Skeletal muscle satellite cell (primary cell): ENCODE results near the gene MBTPS2.
"Not testable (repeated sequence)": the region's sequence is repeated elsewhere in the genome, so short reads cannot be mapped to it uniquely, and the experiment has no call there.

ENCODE experiments used
- H3K27me3 ChIP-seq: 2 replicates; pipeline ENCODE4 v1.7.0; 2013; ENCODE audit warnings: low read length; ENCODE audit not compliant: control insufficient read depth, insufficient read depth
- H3K36me3 ChIP-seq: 2 replicates; pipeline ENCODE4 v1.7.0; 2013; ENCODE audit warnings: mild to moderate bottlenecking, control low read depth, low read length; ENCODE audit not compliant: insufficient read depth
- H3K4me1 ChIP-seq: 2 replicates; pipeline ENCODE4 v1.7.0; 2013; ENCODE audit warnings: low read length; ENCODE audit not compliant: control insufficient read depth, insufficient read depth
- H3K4me2 ChIP-seq: 2 replicates; pipeline ENCODE4 v1.7.0; 2013; ENCODE audit warnings: mild to moderate bottlenecking, low read length
- H3K4me3 ChIP-seq: 2 replicates; pipeline ENCODE4 v1.7.0; 2013; ENCODE audit warnings: low read length
- H3K9ac ChIP-seq: 2 replicates; pipeline ENCODE4 v1.7.0; 2013; ENCODE audit warnings: mild to moderate bottlenecking, low read depth, low read length, moderate library complexity
- H3K9me3 ChIP-seq: replicated peaks from 2 replicates; pipeline ENCODE4 v1.7.0; 2013; ENCODE audit warnings: mild to moderate bottlenecking, control low read depth, low read length

Gene MBTPS2

GRCh38 chrX:21820170-21820569, 19.2 kb upstream of the MBTPS2 start:
- H3K9me3 ChIP-seq, H3K36me3 ChIP-seq, H3K4me3 ChIP-seq, H3K4me2 ChIP-seq, H3K4me1 ChIP-seq, H3K9ac ChIP-seq, H3K27me3 ChIP-seq: not testable (repeated sequence)

- H3K4me3 ChIP-seq, result no peak overlapping the region
- no peaks in the 10 kb centered on the region for H3K4me1 ChIP-seq
- no peaks in the 10 kb centered on the region for H3K27me3 ChIP-seq
- no peak overlapping the region for H3K9ac ChIP-seq
- no peak overlapping the region for H3K4me2 ChIP-seq
- no peaks in the 10 kb centered on the region for H3K36me3 ChIP-seq
- no peaks in the 10 kb centered on the region for H3K9me3 ChIP-seq
These were observed 17.5 kb upstream of the MBTPS2 start for GRCh38 chrX:21821875-21822274.

GRCh38 chrX:21831496-21831895, 7.9 kb upstream of the MBTPS2 start:
- H3K27me3 ChIP-seq, result no peaks in the 10 kb centered on the region
- no peaks in the 10 kb centered on the region for H3K36me3 ChIP-seq
- no peaks in the 10 kb centered on the region for H3K4me1 ChIP-seq
- H3K9ac ChIP-seq, result no peak overlapping the region
- H3K4me3 ChIP-seq, result no peak overlapping the region
- H3K9me3 ChIP-seq, result no peaks in the 10 kb centered on the region
- H3K4me2 ChIP-seq, result no peak overlapping the region

DNA sequence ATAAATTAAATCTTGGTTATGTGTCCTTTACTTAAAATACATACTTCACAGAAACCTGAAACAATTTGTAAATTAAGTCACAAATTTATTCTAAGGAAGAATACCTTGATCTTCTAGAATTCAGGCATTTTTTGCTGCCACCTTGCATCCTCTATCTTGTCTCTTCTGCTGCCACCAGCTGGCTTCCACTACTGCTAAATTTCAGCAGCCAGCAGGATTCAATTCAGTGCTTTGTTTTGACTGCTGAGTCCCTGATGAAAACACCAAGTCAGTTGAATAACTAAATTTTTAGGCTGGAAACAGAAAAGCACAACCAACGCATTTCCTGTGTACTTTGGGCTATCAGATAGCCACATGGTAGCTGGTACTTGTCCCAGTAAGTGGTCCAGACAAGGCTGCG, 2.4 kb upstream of the MBTPS2 start:
- no peak overlapping the region for H3K9ac ChIP-seq
- H3K27me3 ChIP-seq, result no peaks in the 10 kb centered on the region
- H3K9me3 ChIP-seq, result no peaks in the 10 kb centered on the region
- no peaks in the 10 kb centered on the region for H3K36me3 ChIP-seq
- no peak overlapping the region for H3K4me2 ChIP-seq
- no peak overlapping the region for H3K4me3 ChIP-seq
- H3K4me1 ChIP-seq, result no peaks in the 10 kb centered on the region

DNA sequence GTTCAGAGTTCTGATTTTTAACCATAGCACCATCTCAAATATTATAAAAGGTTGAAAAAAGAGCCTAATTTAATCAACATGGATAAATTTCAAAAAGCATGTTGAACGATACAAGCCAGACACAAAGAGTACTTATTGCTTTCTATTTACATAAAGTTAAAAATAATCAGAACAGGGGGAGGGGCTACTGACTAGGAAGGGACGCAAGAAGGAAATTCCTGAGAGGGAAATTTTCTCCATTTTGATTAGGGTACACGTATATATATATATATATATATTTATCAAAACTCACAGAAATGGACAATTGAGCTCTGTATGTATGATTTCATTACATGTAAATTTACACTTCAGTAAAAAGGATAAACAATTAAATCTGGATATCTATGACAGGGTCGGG, 482 bp upstream of the MBTPS2 start:
- Histone ChIP-seq H3K4me2 (peak overlapping the region; percentile 62), H3K4me1 (no peaks in the 10 kb centered on the region), H3K27me3 (no peaks in the 10 kb centered on the region), H3K36me3 (no peaks in the 10 kb centered on the region), H3K4me3 (peak overlapping the region; percentile 82), H3K9me3 (no peaks in the 10 kb centered on the region), H3K9ac (peak overlapping the region; percentile 93)

DNA sequence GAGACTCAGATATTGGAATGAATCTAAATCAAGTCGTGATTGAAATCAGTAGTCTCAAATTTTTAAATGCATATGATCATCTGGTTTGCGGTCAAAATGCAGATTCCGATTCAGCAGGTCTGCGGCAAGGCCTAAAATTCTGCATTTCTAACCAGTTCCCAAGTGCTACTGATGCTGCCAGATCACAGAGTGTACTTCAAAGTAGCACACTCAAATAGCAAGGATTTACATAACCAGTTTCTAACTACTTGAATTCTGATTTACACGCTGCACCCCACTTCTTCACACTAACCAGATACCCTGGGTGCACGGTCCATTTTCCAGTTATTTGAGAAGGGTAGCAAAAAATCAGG, 752 bp downstream of the MBTPS2 start:
- Histone ChIP-seq H3K9ac (peak overlapping the region; percentile 93), H3K4me3 (peak overlapping the region; percentile 82), H3K36me3 (no peaks in the 10 kb centered on the region), H3K27me3 (no peaks in the 10 kb centered on the region), H3K4me1 (no peaks in the 10 kb centered on the region), H3K4me2 (peak overlapping the region; percentile 91), H3K9me3 (no peaks in the 10 kb centered on the region)

DNA sequence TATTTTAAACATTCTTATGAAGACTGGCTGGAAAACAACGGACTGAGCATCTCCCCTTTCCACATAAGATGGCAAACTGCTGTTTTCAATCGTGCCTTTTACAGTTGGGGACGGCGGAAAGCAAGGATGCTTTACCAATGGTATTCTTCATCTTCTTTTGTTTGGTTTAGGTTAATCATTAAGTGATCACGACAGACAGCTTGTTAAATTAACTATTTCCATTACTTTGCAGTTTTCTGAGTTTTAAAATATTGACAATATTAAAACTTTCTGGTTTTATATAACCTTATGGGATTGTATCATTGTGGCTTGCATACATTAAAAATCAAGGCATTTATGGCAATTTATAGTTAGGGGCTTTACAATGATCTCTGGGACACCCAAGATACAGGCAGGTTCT, 3.8 kb downstream of the MBTPS2 start:
- Histone ChIP-seq H3K9me3 (no peaks in the 10 kb centered on the region), H3K4me1 (no peaks in the 10 kb centered on the region), H3K4me3 (no peak overlapping the region), H3K9ac (no peak overlapping the region), H3K36me3 (peaks cover 7% of the 10 kb centered on the region), H3K27me3 (no peaks in the 10 kb centered on the region), H3K4me2 (no peak overlapping the region)

GRCh38 chrX:21845096-21845495, 5.7 kb downstream of the MBTPS2 start:
- H3K4me2 ChIP-seq, result no peak overlapping the region
- no peak overlapping the region for H3K9ac ChIP-seq
- H3K4me3 ChIP-seq, result no peak overlapping the region
- H3K36me3 ChIP-seq, result peaks cover 7% of the 10 kb centered on the region
- no peaks in the 10 kb centered on the region for H3K4me1 ChIP-seq
- no peaks in the 10 kb centered on the region for H3K9me3 ChIP-seq
- no peaks in the 10 kb centered on the region for H3K27me3 ChIP-seq

DNA sequence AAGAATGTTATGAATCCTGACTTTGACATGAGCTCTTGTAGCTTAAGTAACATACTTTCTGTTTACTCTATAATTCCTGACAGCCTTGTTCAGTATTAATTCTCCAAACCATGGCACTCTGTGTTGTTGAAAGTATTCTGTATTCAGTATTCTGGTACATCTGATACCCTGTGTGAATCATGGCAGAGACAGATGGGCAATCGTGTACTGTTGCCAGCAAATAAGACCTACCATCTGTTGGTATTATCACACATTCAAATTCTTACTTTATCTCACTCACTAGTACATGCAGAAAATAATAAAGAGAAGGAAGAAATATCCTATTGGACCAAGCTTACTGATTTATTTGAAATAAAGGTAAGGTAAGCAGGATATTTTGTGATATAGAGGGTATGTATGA, 7.9 kb downstream of the MBTPS2 start:
- Histone ChIP-seq H3K36me3 (peaks cover 7% of the 10 kb centered on the region), H3K27me3 (no peaks in the 10 kb centered on the region), H3K4me1 (no peaks in the 10 kb centered on the region), H3K9ac (no peak overlapping the region), H3K4me2 (no peak overlapping the region), H3K4me3 (no peak overlapping the region), H3K9me3 (no peaks in the 10 kb centered on the region)

GRCh38 chrX:21853578-21853977, 14.2 kb downstream of the MBTPS2 start:
- Histone ChIP-seq H3K4me3 (no peak overlapping the region), H3K4me1 (no peaks in the 10 kb centered on the region), H3K4me2 (no peak overlapping the region), H3K36me3 (peaks cover 17% of the 10 kb centered on the region), H3K27me3 (no peaks in the 10 kb centered on the region), H3K9me3 (no peaks in the 10 kb centered on the region), H3K9ac (no peak overlapping the region)

- Histone ChIP-seq H3K4me2 (no peak within 1 kb of the TSS), H3K9ac (no peak within 1 kb of the TSS), H3K4me3 (no peak within 1 kb of the TSS), H3K36me3 (peaks cover 17% of the 10 kb centered on the region), H3K9me3 (no peaks in the 10 kb centered on the region), H3K27me3 (no peaks in the 10 kb centered on the region), H3K4me1 (no peaks in the 10 kb centered on the region)
These were observed 16.6 kb downstream of the MBTPS2 start, which contains the start of gene YY2 for GRCh38 chrX:21855937-21856415. TSS of gene YY2 (plus strand) at chrX:21855987. CDS start at chrX:21856485, 498 bp downstream.

DNA sequence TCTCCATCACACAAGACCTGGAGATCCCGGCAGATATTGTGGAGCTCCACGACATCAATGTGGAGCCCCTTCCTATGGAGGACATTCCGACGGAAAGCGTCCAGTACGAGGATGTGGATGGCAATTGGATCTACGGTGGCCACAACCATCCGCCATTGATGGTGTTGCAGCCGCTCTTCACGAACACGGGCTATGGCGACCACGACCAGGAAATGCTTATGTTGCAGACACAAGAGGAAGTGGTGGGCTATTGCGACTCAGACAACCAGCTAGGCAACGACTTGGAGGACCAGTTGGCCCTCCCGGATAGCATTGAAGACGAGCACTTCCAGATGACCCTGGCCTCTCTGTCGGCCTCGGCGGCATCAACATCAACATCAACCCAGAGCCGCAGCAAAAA, 17.1 kb downstream of the MBTPS2 start:
- Histone ChIP-seq H3K4me3 (no peak overlapping the region), H3K4me1 (no peaks in the 10 kb centered on the region), H3K27me3 (no peaks in the 10 kb centered on the region), H3K9ac (no peak overlapping the region), H3K9me3 (no peaks in the 10 kb centered on the region), H3K4me2 (no peak overlapping the region), H3K36me3 (peaks cover 17% of the 10 kb centered on the region)
